Esophagus squamous epithelium (tissue), 4 donors: Measurements from ENCODE around the gene PFKP.

ENCODE experiments used
- CTCF ChIP-seq, 6 experiments: fragments of 450-650 bp in 4 of 6; fragments of 200-600 bp in 2 of 6; sonication (generic) in 2 of 6; IDR thresholded peaks; one replicate each; pipeline ENCODE4 v1.5.1; 2016 to 2019; ENCODE audit warnings: antibody characterized with exemption in 6 of 6, mild to moderate bottlenecking in 4 of 6, moderate library complexity in 4 of 6
- POLR2A ChIP-seq, 4 donors: fragments of 450-650 bp; IDR thresholded peaks; one replicate each; pipeline ENCODE4 v1.6.1; 2017; ENCODE audit warnings: antibody characterized with exemption in 4 of 4, mild to moderate bottlenecking in 4 of 4, moderate library complexity in 3 of 4

GRCh38 chr10:3091921-3092320 lies 24.6 kb downstream of the PFKP start:
- TF ChIP-seq POLR2A (IDR thresholded peaks at IDR 0.05) (no peak), CTCF (IDR thresholded peaks at IDR 0.05) (no peak)
